ENCODE measurements around the gene DUSP6. TPM values are rescaled to one million over a fixed set of nuclear protein-coding genes. Genes with fewer than 3 reads are reported as not detected.

The DUSP6 gene
- total RNA-seq, 1 donor from 2014 or later = 23.0 TPM

- intact Hi-C loops (cut with micrococcal nuclease) = no loop called here
- ATAC-seq = no peak
- no peak for DNase-seq
Measured at GRCh38 chr12:89311703-89312293, 40.5 kb downstream of the DUSP6 start.

- intact Hi-C loops (cut with micrococcal nuclease) = no loop called here
- DNase-seq = no peak
- no peak for ATAC-seq
Measured at GRCh38 chr12:89309815-89310214, 42.5 kb downstream of the DUSP6 start.

- DNase-seq (no peak), ATAC-seq (no peak)
- intact Hi-C loops (cut with micrococcal nuclease) = no loop called here
Measured at GRCh38 chr12:89309440-89309802, 42.9 kb downstream of the DUSP6 start.

GRCh38 chr12:89307474-89308253 lies 44.6 kb downstream of the DUSP6 start:
- ATAC-seq (no peak), DNase-seq (no peak)
- intact Hi-C loops (cut with micrococcal nuclease) = no loop called here

DNA sequence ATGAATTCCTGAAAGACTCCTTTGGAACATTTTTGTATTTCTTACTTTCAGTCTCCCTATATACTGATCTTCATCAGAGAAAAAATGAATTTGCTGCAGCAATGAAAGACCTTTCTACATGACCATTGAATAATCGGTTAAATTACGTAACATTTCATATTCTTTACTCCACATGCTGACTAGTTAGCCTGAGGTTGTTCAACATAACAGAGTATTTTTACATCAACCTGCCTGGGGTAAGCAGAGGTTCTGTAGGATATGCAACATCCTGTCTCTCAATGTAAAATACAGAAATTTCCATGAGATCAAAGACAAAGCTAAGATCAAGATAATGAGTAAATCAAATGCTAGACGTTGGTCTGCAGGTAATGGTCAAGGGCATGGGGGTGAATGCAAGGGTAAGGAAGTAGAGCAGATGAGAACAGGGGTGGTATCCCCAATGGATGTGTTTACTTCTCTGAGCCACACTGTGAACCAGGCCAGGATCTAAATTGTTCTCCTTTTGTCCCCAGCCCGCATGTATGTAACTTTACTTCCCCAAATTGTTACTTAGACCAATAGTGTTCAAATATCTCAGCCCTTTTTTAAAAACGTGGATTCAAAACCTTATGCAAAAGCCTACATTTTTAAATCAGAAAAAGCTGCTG lies 45.4 kb downstream of the DUSP6 start:
- intact Hi-C loops (cut with micrococcal nuclease) = no loop called here
- DNase-seq (no peak), ATAC-seq (no peak)

- intact Hi-C loops (cut with micrococcal nuclease) = no loop called here
- DNase-seq = no peak
- ATAC-seq = no peak
Measured at GRCh38 chr12:89305373-89305772, 46.9 kb downstream of the DUSP6 start.

DNA sequence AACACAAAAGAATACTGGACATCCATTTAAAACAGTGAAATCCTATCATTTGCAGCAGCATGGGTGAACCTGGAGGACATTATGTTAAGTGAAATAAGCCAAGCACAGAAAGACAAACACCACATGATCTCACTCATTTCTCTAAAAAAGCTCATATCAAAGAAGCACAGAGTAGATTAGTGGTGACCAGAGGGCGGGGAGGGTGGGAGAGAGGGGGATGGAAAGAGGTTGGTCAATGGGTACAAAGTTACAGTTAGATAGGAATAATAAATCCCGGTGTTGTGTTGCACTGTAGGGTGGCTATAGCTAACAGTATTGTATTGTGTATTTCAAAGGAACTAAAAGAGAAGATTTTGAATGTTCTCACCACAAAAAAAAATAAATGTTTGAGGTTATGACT lies 52.4 kb downstream of the DUSP6 start:
- ATAC-seq (no peak), DNase-seq (no peak)
- intact Hi-C loops (cut with micrococcal nuclease) = no loop called here

GRCh38 chr12:89299417-89299816 lies 52.9 kb downstream of the DUSP6 start:
- intact Hi-C loops (cut with micrococcal nuclease) = no loop called here
- DNase-seq = no peak
- no peak for ATAC-seq

Other genes starting within 250 kb of the DUSP6 start
- gene GALNT4, start 172.3 kb upstream of the DUSP6 start, total RNA-seq = 1.8 TPM
- 6.4 TPM for gene POC1B, start 173.5 kb upstream of the DUSP6 start, total RNA-seq